K562 treated with DMSO at 1 percent for 24 hours (cell line): ENCODE measurements around the gene NBPF19. TPM values are rescaled to one million over a fixed set of nuclear protein-coding genes. Genes with fewer than 3 reads are reported as not detected.

Experiments
- total RNA-seq: library from RNA; unstranded; fragments of 300-600 nt; gene quantifications from 2 replicates; pipeline ENCODE4 v1.2.3, GENCODE V29; 2022; ENCODE audit warnings: low read depth; ENCODE audit not compliant: insufficient read depth

Gene NBPF19, protein sequence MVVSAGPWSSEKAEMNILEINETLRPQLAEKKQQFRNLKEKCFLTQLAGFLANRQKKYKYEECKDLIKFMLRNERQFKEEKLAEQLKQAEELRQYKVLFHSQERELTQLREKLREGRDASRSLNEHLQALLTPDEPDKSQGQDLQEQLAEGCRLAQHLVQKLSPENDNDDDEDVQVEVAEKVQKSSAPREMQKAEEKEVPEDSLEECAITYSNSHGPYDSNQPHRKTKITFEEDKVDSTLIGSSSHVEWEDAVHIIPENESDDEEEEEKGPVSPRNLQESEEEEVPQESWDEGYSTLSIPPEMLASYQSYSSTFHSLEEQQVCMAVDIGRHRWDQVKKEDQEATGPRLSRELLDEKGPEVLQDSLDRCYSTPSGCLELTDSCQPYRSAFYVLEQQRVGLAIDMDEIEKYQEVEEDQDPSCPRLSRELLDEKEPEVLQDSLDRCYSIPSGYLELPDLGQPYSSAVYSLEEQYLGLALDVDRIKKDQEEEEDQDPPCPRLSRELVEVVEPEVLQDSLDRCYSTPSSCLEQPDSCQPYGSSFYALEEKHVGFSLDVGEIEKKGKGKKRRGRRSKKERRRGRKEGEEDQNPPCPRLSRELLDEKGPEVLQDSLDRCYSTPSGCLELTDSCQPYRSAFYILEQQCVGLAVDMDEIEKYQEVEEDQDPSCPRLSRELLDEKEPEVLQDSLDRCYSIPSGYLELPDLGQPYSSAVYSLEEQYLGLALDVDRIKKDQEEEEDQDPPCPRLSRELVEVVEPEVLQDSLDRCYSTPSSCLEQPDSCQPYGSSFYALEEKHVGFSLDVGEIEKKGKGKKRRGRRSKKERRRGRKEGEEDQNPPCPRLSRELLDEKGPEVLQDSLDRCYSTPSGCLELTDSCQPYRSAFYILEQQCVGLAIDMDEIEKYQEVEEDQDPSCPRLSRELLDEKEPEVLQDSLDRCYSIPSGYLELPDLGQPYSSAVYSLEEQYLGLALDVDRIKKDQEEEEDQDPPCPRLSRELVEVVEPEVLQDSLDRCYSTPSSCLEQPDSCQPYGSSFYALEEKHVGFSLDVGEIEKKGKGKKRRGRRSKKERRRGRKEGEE (N-terminal part only)
- 0.20 and 0.82 TPM in 2 replicates for total RNA-seq

DNA sequence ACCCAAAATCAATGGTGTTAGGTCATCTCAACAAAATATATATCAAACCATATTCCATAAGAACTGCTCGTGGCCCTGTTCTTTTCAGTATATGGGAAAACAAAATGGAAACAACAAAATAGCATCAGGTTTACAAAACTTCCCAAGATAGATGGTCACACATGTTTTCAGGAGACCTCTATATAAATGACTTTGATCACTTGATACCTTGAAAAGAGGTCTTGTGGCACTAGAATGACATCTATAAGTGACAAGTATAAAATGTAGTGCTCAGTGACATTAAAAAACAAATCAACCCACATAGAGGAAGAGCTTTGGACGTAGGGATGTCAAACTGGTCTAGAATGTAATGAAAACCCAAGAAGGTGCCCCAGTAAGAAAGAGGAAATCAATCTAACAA, at the start of gene NBPF19:
Gene NBPF19, plus strand, starts transcription at position 301 of the 400 bp plus-strand sequence. CDS start 888 bp downstream, outside the sequence.

Other genes starting within 250 kb of the NBPF19 start
- not detected in 2 replicates for gene PPIAL4C, start 108.8 kb downstream of the NBPF19 start, total RNA-seq